ENCODE measurements around the gene EDN1.

GRCh38 chr6:12249541-12250382 is 40.4 kb upstream of the EDN1 start:
- TF ChIP-seq, protein P1, sequence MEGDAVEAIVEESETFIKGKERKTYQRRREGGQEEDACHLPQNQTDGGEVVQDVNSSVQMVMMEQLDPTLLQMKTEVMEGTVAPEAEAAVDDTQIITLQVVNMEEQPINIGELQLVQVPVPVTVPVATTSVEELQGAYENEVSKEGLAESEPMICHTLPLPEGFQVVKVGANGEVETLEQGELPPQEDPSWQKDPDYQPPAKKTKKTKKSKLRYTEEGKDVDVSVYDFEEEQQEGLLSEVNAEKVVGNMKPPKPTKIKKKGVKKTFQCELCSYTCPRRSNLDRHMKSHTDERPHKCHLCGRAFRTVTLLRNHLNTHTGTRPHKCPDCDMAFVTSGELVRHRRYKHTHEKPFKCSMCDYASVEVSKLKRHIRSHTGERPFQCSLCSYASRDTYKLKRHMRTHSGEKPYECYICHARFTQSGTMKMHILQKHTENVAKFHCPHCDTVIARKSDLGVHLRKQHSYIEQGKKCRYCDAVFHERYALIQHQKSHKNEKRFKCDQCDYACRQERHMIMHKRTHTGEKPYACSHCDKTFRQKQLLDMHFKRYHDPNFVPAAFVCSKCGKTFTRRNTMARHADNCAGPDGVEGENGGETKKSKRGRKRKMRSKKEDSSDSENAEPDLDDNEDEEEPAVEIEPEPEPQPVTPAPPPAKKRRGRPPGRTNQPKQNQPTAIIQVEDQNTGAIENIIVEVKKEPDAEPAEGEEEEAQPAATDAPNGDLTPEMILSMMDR (conservative IDR thresholded peaks at IDR 0.05; ENCODE audit: low read depth, low read length) = no peak
- TF ChIP-seq EZH2 (IDR thresholded peaks at IDR 0.05; ENCODE audit: low read length, unreplicated experiment) (no peak), EZH2phosphoT487 (IDR thresholded peaks at IDR 0.05; ENCODE audit: borderline replicate concordance, low read length) (no peak)
